GM19452 (cell line): ENCODE results near the gene PCSK4.
"Not testable (repeated sequence)": the region's sequence is repeated elsewhere in the genome, so short reads cannot be mapped to it uniquely, and the experiment has no call there.

ENCODE experiments used
- ATAC-seq: cut with Tn5 transposase; IDR thresholded peaks from one replicate; pipeline ENCODE4 v1.9.1; 2021; ENCODE audit not compliant: unreplicated experiment

PCSK4 gene

GRCh38 chr19:1505991-1506881 lies 16.1 kb upstream of the PCSK4 start:
- no peak for ATAC-seq

- no peak for ATAC-seq
These were observed 14.9 kb upstream of the PCSK4 start for GRCh38 chr19:1505012-1505411.

- ATAC-seq = no peak
These were observed 14.0 kb upstream of the PCSK4 start for GRCh38 chr19:1503925-1504773.

GRCh38 chr19:1503089-1503924 lies 13.2 kb upstream of the PCSK4 start:
- no peak for ATAC-seq

- no peak for ATAC-seq
These were observed 12.4 kb upstream of the PCSK4 start for GRCh38 chr19:1502433-1503088.

GRCh38 chr19:1501200-1501595 lies 11.0 kb upstream of the PCSK4 start:
- ATAC-seq = no peak

GRCh38 chr19:1499231-1499630 lies 9.1 kb upstream of the PCSK4 start:
- ATAC-seq = not testable (repeated sequence)

GRCh38 chr19:1497578-1498235 lies 7.6 kb upstream of the PCSK4 start:
- no peak for ATAC-seq

- ATAC-seq = no peak
These were observed 6.8 kb upstream of the PCSK4 start for GRCh38 chr19:1496714-1497577.

- ATAC-seq = no peak
These were observed 5.9 kb upstream of the PCSK4 start for GRCh38 chr19:1495799-1496713.

GRCh38 chr19:1495051-1495798 lies 5.1 kb upstream of the PCSK4 start:
- no peak for ATAC-seq

GRCh38 chr19:1494115-1494815 lies 4.1 kb upstream of the PCSK4 start:
- ATAC-seq = no peak

GRCh38 chr19:1492474-1493006 lies 2.4 kb upstream of the PCSK4 start:
- no peak for ATAC-seq

- no peak for ATAC-seq
These were observed 1.7 kb upstream of the PCSK4 start for GRCh38 chr19:1491849-1492170.

GRCh38 chr19:1491114-1491848 lies 1.1 kb upstream of the PCSK4 start, which contains the start of gene REEP6:
TSS of gene REEP6 (plus strand) at chr19:1491181. CDS start at chr19:1491270, 89 bp downstream.
- ATAC-seq = no peak
